Kasumi-1 (cell line): ENCODE data around the gene FHIT.

Experiments used
- DNase-seq, 2 experiments: peaks; one replicate each; lab custom pipeline; 2025; lab: John Stamatoyannopoulos, UW

Gene FHIT

DNA sequence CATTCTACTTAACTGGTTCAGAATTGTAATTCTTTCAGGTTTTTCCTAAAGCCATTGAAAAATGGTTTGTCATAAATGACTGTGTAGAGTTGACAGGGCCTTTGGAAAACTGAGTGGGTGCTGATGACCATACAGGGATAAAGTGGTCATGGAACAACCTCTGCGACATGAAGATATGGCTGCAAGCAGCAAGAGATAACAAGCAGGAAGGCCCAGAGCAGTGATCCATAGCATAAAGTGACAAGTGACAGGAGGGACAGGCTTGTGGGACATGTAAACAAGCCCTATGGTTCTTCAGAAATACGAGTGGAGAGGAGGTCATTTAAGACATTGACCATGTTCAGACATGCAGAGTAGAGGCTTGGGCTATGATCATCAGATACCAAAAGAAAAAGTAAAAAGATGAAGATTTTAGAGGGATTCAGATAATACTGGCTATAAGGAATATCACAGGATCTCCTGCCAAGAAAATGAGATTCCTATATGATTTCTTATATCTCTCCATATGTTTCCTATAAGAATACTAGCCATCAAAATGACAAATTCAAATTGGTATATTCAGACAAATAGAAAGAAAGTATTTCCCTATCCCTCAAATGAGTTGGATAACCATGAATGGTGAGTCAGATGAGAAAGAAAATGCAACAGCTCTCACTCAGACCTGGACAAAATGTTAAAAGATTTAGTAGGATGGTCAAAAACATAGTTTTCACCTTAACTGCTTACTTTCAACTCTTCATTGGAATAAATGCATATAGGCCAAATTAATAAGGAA is 1373.8 kb downstream of the FHIT start:
- no peak for DNase-seq

GRCh38 chr3:59876533-59877062 is 1374.7 kb downstream of the FHIT start:
- no peak for DNase-seq

GRCh38 chr3:59873576-59874230 is 1377.5 kb downstream of the FHIT start:
- DNase-seq, result no peak

- no peak for DNase-seq
Observed at GRCh38 chr3:59872128-59872527, 1379.1 kb downstream of the FHIT start.

DNA sequence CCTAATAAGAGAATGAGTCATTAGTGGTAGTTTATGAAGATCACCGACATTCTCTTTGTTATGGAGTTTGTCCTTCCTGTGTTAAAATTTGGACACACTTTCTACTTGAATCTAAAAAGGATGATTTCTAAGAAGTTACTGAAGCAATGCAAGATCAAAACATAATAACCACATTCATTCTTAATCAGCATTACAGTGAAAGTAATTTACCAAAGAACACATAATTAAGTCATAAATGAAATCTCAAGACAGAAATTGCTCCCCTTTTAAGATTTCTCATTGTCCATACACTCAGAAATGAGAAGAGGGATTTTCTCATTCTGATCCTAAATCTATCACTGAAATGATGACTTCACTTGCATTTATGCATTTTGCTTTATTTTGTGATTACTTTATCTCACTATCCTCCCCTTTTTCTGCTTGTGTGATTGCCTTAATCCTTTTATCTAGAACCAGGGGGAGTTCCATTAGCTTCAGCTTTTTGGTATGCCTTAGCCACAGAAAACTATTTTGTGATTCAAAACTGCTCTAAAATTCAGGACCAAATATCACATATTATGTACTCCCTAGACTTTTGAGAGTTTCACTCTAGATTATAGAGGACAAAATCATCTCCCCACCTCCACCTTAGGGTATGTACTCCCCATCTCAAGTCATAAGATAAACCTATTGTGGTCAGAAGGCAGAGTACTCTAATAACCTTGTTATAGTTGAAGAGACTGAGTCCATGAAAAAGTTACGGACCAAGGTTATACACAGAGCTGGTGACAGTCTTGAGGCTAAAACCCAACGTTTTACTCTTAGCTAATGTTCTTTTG is 1383.9 kb downstream of the FHIT start:
- no peak for DNase-seq

- peak; percentile 10 to 18 for DNase-seq
Observed at GRCh38 chr3:59866076-59866475, 1385.2 kb downstream of the FHIT start.

DNA sequence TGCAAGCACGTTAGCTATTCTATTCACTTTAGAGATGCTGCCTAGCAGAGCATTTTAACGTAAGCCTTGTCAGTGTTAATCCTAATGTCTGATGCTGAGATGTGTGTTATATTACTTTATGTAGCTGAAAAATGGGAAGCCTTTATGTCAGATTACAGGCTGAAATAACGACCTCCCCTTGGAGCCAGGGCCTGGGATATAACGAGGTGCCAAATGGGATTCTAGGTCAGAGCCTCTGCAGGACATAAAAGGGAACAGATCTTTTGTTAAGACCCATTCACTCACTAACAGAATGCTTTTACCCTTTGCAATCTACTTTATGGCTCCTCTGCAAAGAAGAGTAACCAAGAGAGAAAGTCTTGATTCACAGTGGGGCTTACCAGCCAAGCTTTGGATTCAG is 1385.9 kb downstream of the FHIT start:
- DNase-seq, result no peak

- no peak for DNase-seq
Observed at GRCh38 chr3:59862686-59863085, 1388.6 kb downstream of the FHIT start.

- peak; percentile 83 to 96 for DNase-seq
Observed at GRCh38 chr3:59857589-59858346, 1393.5 kb downstream of the FHIT start.

DNA sequence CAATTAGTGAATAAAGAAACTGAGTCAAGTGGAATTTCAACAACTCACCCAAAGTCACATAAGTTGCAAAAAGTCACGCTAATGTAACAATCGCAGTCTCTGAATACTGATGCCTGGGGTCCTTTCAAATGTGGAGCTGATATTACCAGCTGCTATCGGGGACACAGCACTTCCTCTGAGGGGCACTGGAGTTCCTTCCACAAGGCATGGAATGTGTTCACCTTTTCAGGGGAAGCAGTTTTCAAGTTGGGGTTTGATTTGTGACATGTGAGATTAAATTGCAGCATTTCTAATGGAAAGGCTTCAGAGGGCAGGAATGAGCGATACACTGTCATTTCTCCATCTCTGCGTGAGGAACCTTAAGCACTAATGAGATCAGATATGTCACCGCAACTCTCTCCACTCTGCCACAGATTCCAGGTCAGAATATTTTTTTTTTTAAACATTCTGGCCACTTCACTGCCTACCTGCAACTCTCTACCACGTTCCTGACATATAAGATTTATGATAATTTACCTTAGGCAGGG is 1394.3 kb downstream of the FHIT start:
- no peak for DNase-seq

- no peak for DNase-seq
Observed at GRCh38 chr3:59854061-59854709, 1397.1 kb downstream of the FHIT start.

DNA sequence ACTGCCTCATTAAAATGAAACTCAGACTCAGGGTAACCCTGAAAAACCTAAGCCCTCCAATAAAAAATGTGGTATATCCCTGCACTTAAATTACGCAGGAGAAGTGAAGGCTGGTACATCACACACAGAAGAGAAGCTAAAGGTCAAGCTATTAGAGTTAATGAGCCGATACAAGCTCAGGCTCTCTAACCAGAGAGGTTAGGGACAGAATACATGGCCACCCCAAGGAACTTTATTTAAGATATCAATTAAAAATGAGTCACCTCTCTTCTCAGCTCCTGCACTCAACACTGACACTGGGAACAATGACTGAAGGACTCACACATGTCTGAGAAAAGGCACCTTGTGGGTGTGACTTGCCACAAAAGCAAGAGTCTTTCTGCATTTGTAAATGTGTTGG is 1400.8 kb downstream of the FHIT start:
- no peak for DNase-seq

DNA sequence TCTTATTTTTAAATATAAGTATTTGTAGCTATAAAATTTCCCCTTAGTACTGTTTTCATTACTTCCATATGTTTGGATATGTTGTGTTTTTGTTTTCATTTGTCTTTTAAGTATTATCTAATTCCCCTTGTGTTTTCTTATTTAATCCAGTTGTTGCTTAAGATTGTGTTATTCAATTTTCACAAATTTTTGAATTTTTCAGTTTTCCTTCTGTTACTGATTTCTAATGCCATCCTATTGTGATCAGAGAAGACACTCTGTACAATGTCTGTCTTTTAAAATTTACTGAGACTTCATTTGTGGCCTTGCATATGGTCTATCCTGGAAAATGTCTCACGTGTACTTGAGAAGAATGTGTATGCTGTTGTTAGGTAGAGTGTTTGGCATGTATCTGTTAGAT is 1405.9 kb downstream of the FHIT start:
- no peak for DNase-seq

DNA sequence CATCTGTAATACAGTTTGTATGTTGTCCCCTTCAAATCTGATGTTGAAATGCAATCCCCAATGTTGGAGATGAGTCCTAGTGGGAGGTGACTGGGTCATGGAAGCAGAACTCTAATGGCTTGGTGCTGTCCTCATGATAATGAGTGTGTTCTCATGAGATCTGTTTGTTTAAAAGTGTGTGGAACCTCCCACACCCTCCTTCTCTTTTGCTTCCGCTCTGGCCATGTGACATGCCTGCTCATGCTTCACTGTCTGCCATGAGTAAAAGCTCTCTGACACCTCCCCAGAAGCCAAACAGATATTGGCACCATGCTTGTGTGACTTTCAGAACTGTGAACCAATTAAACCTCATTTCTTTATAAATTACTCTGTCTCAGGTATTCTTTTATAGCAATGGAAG is 1407.4 kb downstream of the FHIT start:
- no peak for DNase-seq

- no peak for DNase-seq
Observed at GRCh38 chr3:59839810-59840515, 1411.3 kb downstream of the FHIT start.

DNA sequence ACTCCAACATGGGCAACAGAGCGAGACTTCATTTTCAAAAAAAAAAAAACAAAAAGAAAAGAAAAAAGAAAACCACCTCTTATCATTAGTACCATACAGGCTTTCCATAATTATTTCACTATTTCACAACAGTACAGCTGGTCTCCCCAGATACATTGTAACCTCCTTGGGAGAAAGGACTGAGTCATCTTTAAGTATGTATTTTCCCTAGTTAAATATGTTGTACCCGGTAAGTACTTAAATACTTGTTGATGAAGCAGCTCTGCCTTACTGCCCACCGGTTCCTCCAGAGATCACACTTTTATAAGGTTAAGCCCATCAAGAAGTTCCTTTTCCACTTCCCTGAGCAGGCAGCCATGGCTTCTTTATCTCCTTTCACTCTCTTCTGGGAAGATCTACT is 1412.0 kb downstream of the FHIT start:
- no peak for DNase-seq

DNA sequence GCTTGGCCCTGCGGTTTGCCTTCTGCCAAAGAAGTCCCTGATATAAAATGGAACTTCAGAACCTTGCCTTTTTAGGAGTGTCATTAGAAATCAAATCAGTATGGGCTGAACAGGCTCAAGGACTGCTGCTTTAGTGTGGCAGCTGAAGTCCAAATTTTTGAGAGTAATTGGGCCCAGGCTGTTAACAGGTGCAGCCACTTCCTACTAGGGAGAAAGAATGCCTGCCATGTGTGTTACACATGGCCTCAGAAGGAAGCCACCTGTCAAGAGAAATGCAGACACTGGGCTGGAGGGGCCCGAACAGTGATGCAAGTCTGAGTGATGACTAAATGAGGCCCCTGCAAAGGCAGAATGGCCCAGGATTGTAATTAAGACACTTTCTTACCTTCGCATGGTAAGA is 1414.7 kb downstream of the FHIT start:
- DNase-seq, result no peak

DNA sequence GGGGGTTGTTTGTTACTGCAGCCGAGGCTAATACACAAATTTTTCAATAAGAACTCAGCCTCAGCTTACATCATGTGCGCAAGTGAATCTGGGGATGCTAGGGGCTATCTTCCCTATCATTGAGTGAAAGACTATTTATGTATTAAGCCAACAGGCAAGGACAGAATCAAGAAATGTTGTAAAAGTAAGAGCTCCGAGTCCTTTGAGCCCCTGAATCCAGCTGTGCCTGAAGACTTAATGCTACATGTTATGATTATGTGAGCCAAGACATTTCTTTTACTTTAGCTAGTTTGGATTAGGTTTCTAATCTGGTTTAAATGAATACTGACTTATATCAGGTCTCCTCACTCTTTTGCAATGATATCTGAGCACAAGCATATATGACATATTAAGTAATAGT is 1418.5 kb downstream of the FHIT start:
- no peak for DNase-seq

- DNase-seq, result no peak
Observed at GRCh38 chr3:59832241-59832640, 1419.0 kb downstream of the FHIT start.

DNA sequence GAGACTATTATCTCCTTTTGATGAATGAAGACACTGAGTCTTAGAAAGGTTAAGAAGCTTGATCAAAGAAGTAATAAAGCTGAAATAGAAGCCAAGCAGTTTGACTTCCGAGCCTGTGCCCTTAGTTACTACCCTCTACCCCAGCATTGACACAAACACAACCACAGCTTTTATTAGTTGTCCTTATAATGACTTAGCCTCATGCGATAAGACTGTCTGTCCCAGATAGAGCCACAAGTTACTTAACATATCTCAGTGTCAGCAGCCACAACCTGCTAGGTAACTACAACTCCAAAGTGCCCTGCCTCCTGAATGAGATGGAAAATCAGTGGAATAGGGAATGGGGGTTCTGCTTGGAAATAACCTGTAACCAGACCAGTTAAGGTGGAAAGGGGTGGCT is 1419.9 kb downstream of the FHIT start:
- no peak for DNase-seq
